Left lung (tissue), 10 donors: Measurements from ENCODE around the gene CELF6. TPM values are rescaled to one million over a fixed set of nuclear protein-coding genes. Genes with fewer than 3 reads are reported as not detected.

Source experiments
- ATAC-seq: fragments of 200-7000 bp; cut with Tn5 transposase; one replicate; pipeline ENCODE4 v1.9.1; 2020; ENCODE audit warnings: moderate library complexity
- DNase-seq, 4 donors: peaks; one replicate each; pipeline ENCODE4 v3.0.0-alpha.2; 2013 to 2020
- H3K27ac ChIP-seq, 2 donors: fragments of 200-600 bp; sonication (generic) in 1 of 2; one replicate each; pipeline versions ENCODE4 v1.5.0 to v1.8.0; 2020 to 2021
- H3K27me3 ChIP-seq, 2 donors: fragments of 200-600 bp; sonication (generic) in 1 of 2; one replicate each; pipeline versions ENCODE4 v1.5.0 to v1.8.0; 2020 to 2021
- H3K36me3 ChIP-seq, 2 donors: fragments of 200-600 bp; sonication (generic) in 1 of 2; one replicate each; pipeline versions ENCODE4 v1.5.0 to v1.8.0; 2020 to 2021
- H3K4me1 ChIP-seq, 2 donors: fragments of 200-600 bp; one replicate each; pipeline ENCODE4 v1.8.0; 2021
- H3K4me3 ChIP-seq, 2 donors: fragments of 200-600 bp; sonication (generic) in 1 of 2; one replicate each; pipeline versions ENCODE4 v1.5.0 to v1.8.0; 2020 to 2021; ENCODE audit warnings: mild to moderate bottlenecking in 1 of 2
- H3K9me3 ChIP-seq, 2 donors: fragments of 200-600 bp; sonication (generic) in 1 of 2; one replicate each; pipeline versions ENCODE4 v1.5.0 to v1.8.0; 2020 to 2021
- CTCF ChIP-seq, 2 donors: fragments of 200-600 bp; sonication (generic) in 1 of 2; IDR thresholded peaks; one replicate each; pipeline versions ENCODE4 v1.5.0 to v1.8.0; 2021; ENCODE audit warnings: antibody characterized with exemption in 2 of 2
- intact Hi-C, 2 donors: fragments of 100-400 bp; cut with DNase I; formaldehyde crosslinking; loops; one replicate each; pipeline versions ENCODE4 v1.11.2 to v1.14.2; 2022
- polyA plus RNA-seq, 6 donors: library from polyadenylated mRNA; unstranded; fragments of 120-200 nt; gene quantifications; one replicate each; pipeline ENCODE4 v1.2.1, GENCODE V29; 2013; ENCODE audit not compliant: insufficient read length in 6 of 6
- total RNA-seq, 2 donors: library from RNA; stranded (reverse); fragmentation: NEBNext Ultra II Directional; extraction: Animal tissue kit (Norgen Biotek cat#: 25700); gene quantifications; one replicate each; pipeline ENCODE4 v1.2.1, GENCODE V29; 2021
- donor health status: DM: no; HTN: yes; CAD: no.
- donor health status: DM: no; HTN: no; CAD: no.

CELF6 gene
- total and polyA plus RNA-seq, 8 donors: 1.3 to 4.7 (median 3.3) TPM

DNA sequence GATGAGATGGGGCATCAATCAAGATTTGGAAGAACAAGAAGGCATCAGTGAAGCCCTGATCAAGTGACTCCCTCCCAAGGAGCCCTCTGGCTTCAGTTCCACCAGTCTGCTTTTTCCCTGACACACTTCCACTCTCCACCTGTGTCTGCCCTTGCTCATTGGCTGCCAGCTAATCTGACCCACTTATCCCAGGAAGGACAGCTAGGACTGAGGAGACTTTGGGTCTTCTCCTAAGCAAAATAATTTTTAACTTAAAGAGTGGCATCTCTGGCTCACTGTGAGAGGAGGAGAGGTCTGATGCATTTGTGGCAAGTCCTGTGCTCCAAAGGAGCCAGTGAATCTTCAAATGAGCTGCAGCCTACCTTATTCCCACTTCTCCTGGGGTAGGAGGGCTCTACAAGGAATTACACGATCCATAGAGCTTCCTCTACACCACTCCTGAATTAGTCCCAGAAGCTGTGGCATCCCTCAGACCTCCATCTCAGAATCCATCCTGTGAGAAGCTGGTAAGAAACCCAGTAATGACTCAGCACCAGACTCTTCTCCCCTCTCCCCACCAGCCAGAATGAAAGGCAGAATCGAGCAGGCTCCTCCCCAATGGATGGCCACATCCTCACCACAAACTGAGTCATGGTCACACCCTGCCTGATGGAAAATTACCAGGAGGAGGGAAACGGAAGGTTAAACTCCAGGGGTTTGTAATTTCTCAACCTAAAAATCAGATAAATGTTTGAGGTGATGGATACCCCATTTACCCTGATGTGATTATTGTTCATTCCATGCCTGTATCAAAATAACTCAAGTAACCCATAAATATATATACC, 82.7 kb downstream of the CELF6 start:
- H3K9me3 ChIP-seq: no peaks in the 10 kb centered on the region
- no peaks in the 10 kb centered on the region for H3K27me3 ChIP-seq
- peaks cover 16 to 40% of the 10 kb centered on the region in 2 donors for H3K4me1 ChIP-seq
- DNase-seq (peak in 1 of 4 donors; percentile 80), ATAC-seq (peak; percentile 94)
- peak overlapping the region in 1 of 2 donors; percentile 44 for H3K4me3 ChIP-seq
- H3K27ac ChIP-seq: peak overlapping the region; percentile 53 to 81
- peaks cover 0 to 22% of the 10 kb centered on the region in 2 donors for H3K36me3 ChIP-seq
- intact Hi-C loops: no loop called here
- no peak for TF ChIP-seq CTCF (IDR thresholded peaks at IDR 0.05)

- intact Hi-C loops: no loop called here
- H3K27ac ChIP-seq: peak overlapping the region in 1 of 2 donors; percentile 81
- no peaks in the 10 kb centered on the region for H3K27me3 ChIP-seq
- peaks cover 18 to 47% of the 10 kb centered on the region in 2 donors for H3K4me1 ChIP-seq
- peak overlapping the region in 1 of 2 donors; percentile 44 for H3K4me3 ChIP-seq
- no peaks in the 10 kb centered on the region for H3K9me3 ChIP-seq
- DNase-seq (no peak), ATAC-seq (no peak)
- no peak for TF ChIP-seq CTCF (IDR thresholded peaks at IDR 0.05)
- H3K36me3 ChIP-seq: peaks cover 0 to 15% of the 10 kb centered on the region in 2 donors
Measured at GRCh38 chr15:72236381-72237003, 83.5 kb downstream of the CELF6 start.

DNA sequence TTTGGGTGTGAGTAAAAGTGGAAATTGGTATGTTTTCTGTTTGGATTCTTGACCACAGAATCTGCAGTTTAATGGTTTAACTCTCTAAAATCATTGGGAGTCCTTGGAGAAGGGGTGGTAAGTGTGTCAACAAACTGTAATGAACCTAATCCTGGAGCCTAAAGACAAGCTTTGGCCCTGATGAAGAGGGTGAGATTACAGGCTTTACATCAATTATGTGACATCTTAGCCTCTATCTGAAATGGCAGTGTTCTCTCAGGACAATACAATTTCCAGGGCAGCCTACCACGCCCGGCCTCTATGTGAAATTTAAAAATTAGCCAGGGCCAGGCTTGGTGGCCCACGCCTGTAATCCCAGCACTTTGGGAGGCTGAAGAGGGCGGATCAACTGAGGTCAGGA, 84.7 kb downstream of the CELF6 start:
- no peak for DNase-seq
- no peak overlapping the region for H3K27ac ChIP-seq
- H3K9me3 ChIP-seq: no peaks in the 10 kb centered on the region
- no peak for TF ChIP-seq CTCF (IDR thresholded peaks at IDR 0.05)
- no peaks in the 10 kb centered on the region for H3K27me3 ChIP-seq
- peaks cover 18 to 47% of the 10 kb centered on the region in 2 donors for H3K4me1 ChIP-seq
- peaks cover 0 to 3% of the 10 kb centered on the region in 2 donors for H3K36me3 ChIP-seq
- no peak for ATAC-seq
- intact Hi-C loops: no loop called here
- no peak overlapping the region for H3K4me3 ChIP-seq

Other genes starting within 250 kb of the CELF6 start
- 10 to 100 TPM; 63.5 to 67.4 TPM for gene MYO9A, start 202.0 kb downstream of the CELF6 start, total RNA-seq
- 10 to 100 TPM; 30.8 to 42.6 (median 39.6) TPM for gene MYO9A, start 202.0 kb downstream of the CELF6 start, polyA plus RNA-seq
- gene SENP8, start 201.8 kb downstream of the CELF6 start, total RNA-seq: 1 to 10 TPM; 3.1 to 4.2 TPM
- gene SENP8, start 201.8 kb downstream of the CELF6 start, polyA plus RNA-seq: 1 to 10 TPM; 4.1 to 4.9 (median 4.4) TPM
- 10 to 100 TPM; 20.7 to 36.1 TPM for gene GRAMD2A, start 122.4 kb downstream of the CELF6 start, total RNA-seq
- gene GRAMD2A, start 122.4 kb downstream of the CELF6 start, polyA plus RNA-seq: 1 to 10 TPM; 6.2 to 9.3 (median 8.8) TPM
- 100 to 1,000 TPM; 596 to 991 TPM for gene PKM, start 89.0 kb downstream of the CELF6 start, total RNA-seq
- gene PKM, start 89.0 kb downstream of the CELF6 start, polyA plus RNA-seq: 100 to 1,000 TPM; 538 to 705 (median 563) TPM
- 10 to 100 TPM; 60.5 to 64.5 TPM for gene PARP6, start 47.6 kb downstream of the CELF6 start, total RNA-seq
- gene PARP6, start 47.6 kb downstream of the CELF6 start, polyA plus RNA-seq: 100 to 1,000 TPM in 5 of 6 donors, 10 to 100 TPM in 1; 97.7 to 147 (median 134) TPM
- 100 to 1,000 TPM; 184 to 193 TPM for gene HEXA, start 55.9 kb upstream of the CELF6 start, total RNA-seq
- 10 to 100 TPM; 74.0 to 94.2 (median 86.8) TPM for gene HEXA, start 55.9 kb upstream of the CELF6 start, polyA plus RNA-seq
- not detected for gene TMEM202, start 78.1 kb upstream of the CELF6 start, total RNA-seq
- under 1 TPM in 1 of 6 donors, not detected in 5; 0.38 TPM for gene TMEM202, start 78.1 kb upstream of the CELF6 start, polyA plus RNA-seq
- 100 to 1,000 TPM; 136 to 163 TPM for gene ARIH1, start 154.2 kb upstream of the CELF6 start, total RNA-seq
- 100 to 1,000 TPM; 189 to 225 (median 198) TPM for gene ARIH1, start 154.2 kb upstream of the CELF6 start, polyA plus RNA-seq